Stimulated activated CD8-positive, alpha-beta memory T cell treated with anti-CD3 and anti-CD28 coated beads, Interleukin-4, amount 100 ng/mL, for 24 hours (primary cell): ENCODE data around the gene DPF3.

Source experiments
- DNase-seq: peaks from one replicate; pipeline ENCODE4 v3.0.0-alpha.2; 2020; ENCODE audit warnings: low read depth

The DPF3 gene

DNA sequence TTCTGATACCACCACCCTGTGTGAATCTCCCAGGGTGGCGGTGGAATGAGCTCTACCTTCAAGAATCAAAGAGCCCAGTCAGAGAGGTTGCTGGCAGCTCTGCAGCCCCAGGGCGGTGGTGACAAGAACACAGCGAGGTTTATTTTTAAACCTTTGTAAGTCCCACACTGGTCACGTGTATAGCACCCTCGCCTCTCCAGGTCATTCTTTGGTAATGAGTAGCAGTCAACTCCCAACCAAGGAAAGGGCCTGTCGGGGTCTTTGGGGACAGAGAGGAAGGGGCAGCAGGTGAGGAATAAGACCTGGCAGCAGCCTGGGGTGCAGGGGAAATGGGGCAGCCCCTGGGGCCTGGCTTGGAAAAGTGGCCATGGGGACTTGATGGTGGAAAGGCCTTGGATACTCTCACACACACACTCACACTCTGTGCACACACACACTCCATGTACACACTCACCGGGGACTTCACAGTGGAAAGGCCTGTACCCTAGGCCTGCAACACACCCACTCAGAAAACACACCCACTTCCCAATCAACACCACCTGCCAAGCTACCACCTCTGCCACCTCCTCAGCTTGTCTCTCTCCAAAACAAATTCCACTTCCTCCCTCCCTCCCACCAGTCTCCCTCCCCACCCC is 178.6 kb downstream of the DPF3 start:
- DNase-seq: no peak

- no peak for DNase-seq
These were observed 179.1 kb downstream of the DPF3 start for GRCh38 chr14:72714871-72715214.

DNA sequence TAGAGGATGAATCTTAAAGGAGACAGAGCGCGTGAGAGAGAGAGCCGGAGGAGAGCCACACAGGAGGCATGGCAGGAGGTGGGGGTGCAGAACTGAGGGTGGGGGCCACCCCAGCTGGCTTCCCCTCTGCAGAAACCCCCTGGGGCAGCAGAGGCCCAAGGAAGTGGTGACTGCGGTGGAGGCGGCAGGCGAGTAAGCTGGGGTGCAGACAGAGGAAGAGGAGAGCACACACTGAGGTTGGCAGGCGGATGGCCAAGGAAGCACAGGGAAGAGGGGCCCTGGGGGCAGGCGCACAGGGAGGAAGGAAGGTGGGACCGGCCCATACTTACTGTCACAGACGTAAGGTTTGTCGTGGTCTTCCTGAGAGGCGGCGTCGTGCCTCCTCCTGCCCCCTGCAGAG is 179.8 kb downstream of the DPF3 start:
- peak; percentile 46 for DNase-seq

DNA sequence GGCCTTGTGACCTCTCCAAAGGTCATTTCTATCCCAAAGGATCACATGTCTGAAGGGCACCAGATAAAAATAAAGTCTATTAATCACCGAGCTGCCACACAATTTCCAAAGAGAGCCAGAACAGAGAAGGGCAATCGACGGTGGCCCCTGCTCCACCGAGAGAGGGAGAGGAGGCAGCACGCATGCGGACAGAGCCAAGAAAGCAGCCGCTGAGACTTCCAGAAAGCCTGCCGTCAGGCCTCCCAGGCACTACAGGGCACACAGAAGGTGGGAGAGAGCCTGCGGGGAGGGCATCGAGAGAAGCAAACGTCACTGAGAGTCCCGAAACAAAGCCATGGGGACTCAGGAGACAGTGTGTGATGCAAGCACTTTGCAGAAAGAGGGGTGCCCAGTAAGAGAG is 182.0 kb downstream of the DPF3 start:
- DNase-seq: no peak

- no peak for DNase-seq
These were observed 183.8 kb downstream of the DPF3 start for GRCh38 chr14:72709916-72710611.

DNA sequence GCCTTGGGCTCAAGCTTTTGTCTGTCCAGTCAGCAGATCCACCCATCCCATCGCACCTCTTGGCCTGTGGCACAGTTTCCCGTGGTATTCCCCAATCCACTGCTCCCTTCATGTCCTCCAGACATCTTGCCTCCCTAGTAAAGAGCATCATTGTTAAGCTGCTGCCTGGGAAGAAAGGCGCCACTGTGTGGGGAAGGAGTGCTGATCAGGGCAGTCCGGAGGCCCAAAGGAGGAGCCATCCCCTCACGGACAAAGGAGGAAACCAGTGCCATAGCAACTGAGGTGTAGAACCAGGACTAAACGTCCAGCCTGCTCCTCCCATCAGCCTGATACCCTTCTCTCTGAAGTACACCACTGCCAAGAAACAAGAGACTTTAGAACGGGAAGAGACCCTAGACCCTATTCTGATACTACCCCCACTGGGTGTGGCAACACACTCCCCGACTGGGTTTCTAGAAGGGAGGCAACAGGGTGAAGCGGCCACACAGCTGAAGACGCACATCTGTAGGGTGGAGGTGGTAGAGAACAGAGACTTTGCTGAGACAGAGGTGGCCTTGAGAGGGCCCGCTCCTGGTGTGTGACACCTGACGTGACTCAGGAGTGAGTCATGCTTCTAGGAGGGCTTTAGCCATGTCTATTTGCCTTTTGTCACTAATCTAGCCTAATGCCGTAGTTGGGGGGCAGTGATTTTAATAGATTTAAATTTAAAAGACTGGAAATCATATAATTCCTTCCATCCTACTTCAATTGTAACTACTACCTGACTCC is 185.0 kb downstream of the DPF3 start:
- DNase-seq: no peak

DNA sequence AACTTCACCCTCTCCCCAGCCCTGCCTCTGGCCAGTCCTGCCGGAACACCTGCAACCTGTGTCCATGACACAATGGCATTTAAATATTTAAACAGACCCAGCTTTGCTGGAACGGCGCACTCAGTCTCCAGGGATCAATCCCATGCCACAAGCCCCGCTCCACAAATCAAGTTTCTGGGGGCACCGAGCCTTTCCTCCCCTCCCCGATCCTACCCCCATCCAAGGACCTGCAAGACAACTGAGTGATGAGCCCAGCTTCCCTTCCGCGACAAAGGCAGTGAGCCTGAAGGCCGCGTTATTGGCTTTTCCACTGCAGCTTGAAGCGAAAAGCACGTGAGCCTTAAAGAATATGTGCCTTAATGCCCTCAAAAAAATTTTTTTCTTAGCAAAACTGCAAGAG is 185.7 kb downstream of the DPF3 start:
- DNase-seq: no peak

GRCh38 chr14:72706485-72706884 is 187.4 kb downstream of the DPF3 start:
- DNase-seq: no peak

GRCh38 chr14:72704502-72704901 is 189.4 kb downstream of the DPF3 start:
- no peak for DNase-seq

DNA sequence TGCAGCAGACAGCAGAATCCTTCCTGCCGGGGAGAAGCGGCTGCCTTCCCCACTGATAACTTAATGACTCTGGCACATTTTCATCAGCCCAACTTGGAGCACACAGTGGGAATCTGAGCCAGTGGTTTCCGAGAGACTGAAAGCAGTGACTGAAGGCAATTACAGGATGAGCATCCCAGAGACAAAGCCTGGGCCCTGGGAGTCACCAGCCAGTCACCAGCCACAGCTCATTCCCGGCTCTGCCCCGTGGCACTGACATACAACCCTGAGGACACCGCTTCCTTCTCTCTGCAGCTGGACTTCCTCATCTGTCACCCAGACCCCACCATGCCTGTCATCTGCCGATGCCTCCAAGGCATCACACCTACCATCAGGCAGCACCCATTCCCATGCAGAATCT is 192.3 kb downstream of the DPF3 start:
- no peak for DNase-seq

DNA sequence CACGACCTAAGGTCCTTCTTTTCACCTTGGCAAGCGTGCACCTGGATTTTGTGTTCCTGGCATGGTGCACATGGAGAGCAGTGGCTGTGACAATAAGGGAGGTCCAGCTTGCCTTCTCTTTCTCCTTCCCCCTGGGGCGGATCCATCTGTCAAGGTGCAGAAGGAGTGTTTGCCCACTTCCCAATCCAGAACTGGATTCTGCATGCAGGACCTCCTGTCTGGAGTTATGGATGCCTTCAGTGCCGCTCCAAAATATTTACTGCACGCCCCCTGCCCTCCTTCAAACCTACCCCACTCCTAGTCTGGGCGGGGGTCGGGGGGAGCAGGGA is 192.7 kb downstream of the DPF3 start:
- DNase-seq: no peak

- DNase-seq: no peak
These were observed 193.3 kb downstream of the DPF3 start for GRCh38 chr14:72700338-72701236.

- DNase-seq: no peak
These were observed 194.0 kb downstream of the DPF3 start for GRCh38 chr14:72699852-72700257.

DNA sequence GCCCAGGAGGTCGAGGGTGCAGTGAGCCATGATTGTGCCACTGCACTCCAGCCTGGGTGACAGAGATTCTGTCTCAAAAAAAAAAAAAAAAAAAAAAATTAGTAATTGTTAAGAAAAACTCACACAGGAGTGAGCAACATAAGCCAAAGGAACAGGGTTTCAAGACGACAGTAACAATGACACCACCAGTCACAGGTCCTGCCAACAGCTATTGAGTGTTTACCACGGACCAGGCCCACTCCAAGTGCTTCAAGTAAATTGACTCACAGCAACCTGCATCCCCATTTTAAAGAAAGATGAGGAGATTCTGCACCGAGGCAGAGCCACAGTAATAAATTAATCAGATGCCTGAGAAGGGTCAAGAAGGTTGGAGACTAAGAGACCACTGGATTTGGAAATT is 194.5 kb downstream of the DPF3 start:
- no peak for DNase-seq

DNA sequence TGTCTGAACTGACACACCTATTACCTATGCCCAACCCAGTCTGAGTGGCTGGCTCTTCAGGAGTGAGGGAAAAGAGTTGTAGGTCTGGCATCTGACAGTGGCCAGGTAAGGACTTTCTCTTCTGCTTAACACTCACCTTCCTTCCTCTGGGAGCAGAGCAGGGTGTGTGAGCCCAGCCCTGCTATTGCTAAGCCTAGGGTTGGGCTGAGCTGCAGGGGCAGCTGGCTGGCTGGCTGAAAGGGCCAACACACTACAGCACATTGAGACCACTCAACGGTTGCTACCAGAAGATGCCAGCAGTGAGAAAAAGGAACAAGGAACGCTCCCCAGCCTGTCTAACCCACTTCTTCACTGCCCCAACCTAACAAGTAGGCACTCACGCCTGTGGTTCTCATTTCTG is 201.2 kb downstream of the DPF3 start:
- no peak for DNase-seq

GRCh38 chr14:72690324-72690723 is 203.6 kb downstream of the DPF3 start:
- no peak for DNase-seq

GRCh38 chr14:72688990-72689671 is 204.8 kb downstream of the DPF3 start:
- no peak for DNase-seq

GRCh38 chr14:72686832-72687231 is 207.1 kb downstream of the DPF3 start:
- DNase-seq: no peak

DNA sequence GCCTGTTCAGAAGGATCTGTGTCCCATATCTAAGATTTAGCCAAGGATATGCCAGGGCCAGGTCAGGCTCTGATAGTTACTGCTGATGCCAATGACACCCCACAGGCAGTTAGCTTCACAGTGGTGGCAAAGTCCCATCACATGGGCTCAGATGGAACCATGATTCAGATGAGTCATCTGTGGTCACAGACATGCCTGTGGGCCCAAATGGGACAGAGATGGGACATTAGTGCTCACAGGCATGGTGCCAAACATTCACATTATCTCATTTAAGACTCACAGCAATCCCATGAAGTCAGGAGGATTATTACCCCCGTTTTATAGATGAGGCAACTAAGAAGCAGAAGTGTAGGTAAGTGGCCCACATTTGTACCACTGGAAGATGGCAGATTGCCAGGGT is 207.8 kb downstream of the DPF3 start:
- DNase-seq: no peak

- no peak for DNase-seq
These were observed 208.4 kb downstream of the DPF3 start for GRCh38 chr14:72685456-72685855.

DNA sequence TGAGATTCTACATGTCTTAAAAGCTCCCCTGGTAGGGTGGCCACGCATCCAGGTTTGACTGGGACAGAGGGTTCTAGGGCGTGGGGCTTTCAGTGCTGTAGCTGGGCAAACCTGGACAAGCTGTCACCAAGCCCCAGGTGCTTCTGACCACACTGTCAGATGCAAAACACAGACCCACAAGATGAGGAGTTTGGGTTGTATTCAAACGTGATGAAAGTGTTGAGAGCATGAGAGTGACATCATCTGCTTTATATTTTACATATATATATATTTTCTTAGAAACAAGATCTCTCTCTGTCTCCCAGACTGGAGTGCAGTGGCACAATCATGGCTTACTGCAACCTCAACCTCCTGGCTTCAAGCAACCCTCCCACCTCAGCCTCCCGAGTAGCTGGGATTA is 210.1 kb downstream of the DPF3 start:
- no peak for DNase-seq

DNA sequence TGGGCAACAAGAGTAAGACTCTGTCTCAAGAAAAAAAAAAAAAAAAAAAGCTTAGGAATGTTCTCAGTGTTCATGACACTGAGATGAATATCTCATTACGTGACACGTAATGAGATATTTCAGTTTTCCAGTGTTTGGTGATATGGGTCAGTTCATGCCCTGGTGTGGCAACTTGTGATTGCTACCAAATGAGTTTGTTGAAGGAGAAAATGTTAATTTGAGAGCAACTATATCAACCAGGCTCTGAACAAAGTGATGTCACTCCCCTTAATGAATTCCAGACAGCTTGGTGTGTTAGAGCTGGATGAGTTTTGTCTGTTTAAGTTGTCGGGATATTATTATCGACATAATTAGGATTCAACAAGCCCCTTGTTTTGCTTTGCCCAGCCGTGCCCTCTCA is 211.7 kb downstream of the DPF3 start:
- DNase-seq: no peak
